GM18508 (cell line): ENCODE results near the gene ZHX3.

Experiments
- ATAC-seq: cut with Tn5 transposase; IDR thresholded peaks from one replicate; pipeline ENCODE4 v1.9.1; 2021; ENCODE audit warnings: moderate number of reproducible peaks; ENCODE audit not compliant: insufficient read depth, unreplicated experiment

ZHX3 gene

DNA sequence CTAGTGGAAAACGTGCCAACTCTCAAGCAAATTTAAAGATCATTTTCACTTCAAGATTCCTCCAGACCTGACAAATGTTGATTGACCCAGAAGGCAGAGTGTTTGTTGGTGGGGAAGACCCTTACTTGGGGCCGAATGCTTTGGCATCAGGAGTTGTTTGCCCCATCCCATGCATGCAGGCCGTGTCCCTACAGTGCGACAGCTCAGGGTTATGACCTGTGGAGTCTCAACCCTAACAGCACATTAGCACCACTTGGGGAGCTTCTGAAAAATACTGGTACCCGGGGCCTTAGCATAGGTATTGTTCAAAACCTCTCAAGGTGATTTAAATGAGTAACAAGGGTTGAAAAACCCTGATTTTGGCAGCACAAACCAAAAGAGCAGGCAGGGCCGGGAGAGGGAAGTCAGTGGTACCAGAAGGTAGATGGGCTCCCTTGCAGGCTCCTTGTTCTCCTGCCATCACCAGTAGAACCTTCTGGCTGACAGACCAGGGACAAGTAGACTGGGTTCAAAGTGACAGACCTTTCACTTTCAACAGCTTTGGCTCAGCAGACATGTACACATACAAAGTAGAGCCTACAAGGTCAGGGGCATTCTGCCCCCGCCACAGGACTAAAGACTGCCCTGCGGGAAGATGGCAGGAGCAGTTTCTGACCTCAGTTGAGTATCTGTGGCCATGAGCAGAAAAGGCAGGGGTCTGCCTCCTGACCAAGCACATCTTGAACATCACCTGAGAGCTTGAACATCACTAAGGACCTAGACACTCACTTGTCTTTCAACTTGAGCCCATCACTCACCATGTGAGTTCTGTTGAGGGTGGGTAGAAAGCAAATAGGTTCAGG is 140.6 kb downstream of the ZHX3 start:
- ATAC-seq, result no peak

DNA sequence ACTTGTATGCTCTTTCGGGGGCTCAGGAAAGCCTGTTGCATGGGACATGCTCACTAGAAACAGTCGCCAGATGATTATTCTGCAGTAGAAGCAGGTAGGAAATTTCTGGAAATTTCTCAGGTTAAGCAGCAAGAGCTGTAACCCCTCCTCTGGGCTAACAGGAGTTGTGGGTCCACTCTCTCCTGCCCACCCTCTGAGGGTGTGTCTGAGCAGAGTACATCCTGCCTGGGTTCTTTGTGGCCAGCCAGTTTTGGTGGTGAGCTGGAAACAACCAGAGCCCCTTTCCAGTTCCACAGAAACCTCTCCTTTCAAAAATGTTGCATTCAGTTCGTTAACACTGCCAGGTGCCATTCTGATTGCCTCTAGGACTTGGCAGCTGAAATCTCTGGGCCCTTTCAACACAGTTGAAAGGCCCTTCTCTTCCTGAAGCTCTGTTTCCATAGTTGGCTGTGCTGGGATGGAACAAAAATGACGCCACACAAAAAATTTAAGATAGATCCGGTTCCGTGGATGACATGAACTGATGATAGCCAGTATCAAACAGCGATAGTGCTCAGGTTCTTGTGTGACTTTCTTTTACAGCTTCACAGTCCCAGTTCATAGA is 141.7 kb downstream of the ZHX3 start:
- ATAC-seq, result no peak

DNA sequence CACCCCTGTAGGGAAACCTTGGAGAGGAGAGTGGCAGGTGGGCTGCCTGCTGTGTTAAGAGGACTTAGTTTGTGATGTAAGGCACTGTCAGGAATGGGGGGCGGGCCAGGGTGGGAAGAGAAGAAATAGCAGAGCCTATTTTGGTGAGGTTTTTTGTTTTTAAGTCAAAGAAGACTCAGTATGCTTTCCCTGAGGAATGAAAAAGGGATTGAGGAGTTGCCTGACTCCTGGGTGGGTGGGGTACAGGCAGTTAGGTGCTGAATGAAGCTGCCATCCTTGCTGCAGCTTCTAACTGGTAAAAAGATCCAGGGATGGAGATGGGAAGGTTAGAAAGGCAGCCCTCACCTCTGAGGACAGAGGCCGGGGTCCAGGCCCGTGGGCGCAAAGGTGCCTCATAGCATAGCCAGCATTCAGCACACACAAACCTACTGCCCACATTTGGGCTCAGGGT is 142.3 kb downstream of the ZHX3 start:
- ATAC-seq, result no peak

DNA sequence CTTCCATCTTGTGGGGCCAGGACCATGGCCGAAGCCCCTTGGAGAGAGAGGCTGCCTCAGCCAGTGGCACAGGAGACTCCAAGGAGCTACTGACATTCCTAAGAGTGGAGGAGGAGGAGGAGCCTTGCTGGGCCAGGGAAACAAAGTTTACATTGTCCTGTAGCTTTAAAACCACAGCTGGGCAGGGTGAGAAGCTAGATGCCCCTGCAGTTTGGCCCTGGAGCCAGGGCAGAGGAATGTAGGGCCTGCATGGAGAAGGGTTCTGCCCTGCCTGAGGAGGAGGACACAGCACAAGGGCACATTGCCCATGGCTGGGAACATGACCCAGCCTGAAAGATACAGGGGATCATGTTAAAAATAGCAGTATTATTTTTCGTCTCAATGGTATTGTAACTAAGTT is 142.7 kb downstream of the ZHX3 start:
- no peak for ATAC-seq

DNA sequence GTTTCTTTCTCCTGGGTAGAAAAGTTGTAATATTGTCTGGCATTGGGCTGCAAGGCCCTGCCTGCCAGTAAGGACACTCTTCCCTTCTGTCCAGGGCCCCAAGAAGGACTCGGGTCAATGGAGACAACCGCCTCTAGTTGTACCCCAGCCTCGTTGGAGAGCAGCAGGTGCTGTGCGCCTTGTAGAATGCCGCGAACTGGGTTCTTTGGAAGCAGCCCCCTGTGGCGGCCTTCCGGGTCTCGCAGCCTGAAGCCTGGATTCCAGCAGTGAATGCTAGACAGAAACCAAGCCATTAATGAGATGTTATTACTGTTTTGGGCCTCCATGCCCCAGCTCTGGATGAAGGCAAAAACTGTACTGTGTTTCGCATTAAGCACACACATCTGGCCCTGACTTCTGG is 143.2 kb downstream of the ZHX3 start:
- no peak for ATAC-seq

DNA sequence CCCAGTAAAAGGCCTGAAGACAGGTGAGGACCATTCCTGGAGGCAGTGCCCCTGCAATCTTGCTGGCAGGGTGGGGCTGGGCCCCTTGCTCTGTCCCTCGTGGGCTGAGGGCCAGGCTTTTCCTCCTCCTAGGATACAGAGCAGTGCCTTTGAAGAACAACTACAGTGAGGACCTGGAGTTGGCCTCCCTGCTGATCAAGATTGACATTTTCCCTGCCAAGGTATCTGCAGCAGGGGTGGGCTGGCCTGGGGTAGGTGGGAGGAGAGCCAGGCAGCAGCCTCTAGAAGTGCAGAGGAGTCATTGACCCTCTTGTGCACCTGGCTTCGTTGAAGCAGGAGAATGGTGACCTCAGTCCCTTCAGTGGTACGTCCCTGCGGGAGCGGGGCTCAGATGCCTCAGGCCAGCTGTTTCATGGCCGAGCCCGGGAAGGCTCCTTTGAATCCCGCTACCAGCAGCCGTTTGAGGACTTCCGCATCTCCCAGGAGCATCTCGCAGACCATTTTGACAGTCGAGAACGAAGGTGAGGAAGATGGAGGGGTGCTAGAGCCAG is 143.7 kb downstream of the ZHX3 start:
- no peak for ATAC-seq

DNA sequence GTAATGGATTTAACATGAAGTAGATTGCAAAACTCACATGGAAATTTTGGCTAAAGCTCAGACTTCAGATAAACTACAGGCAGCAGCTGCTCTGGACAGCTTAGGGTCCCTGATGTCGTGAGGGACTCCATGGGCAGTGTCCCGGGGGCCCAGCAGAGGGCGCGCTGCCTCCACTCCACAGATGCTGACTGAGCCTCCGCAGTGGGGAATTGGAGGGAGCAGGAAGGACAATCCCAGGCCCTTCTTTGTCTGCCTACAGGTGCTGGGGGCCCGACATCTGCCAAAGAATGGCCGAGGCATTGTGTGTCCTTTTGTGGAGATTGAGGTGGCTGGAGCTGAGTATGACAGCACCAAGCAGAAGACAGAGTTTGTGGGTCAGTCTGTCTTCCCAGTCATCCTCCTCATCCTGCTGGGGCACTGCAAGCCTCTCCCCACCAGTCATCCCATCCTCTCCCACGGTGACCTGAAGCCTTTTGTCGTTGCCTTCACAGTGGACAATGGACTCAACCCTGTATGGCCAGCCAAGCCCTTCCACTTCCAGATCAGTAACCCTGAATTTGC is 144.3 kb downstream of the ZHX3 start:
- no peak for ATAC-seq

DNA sequence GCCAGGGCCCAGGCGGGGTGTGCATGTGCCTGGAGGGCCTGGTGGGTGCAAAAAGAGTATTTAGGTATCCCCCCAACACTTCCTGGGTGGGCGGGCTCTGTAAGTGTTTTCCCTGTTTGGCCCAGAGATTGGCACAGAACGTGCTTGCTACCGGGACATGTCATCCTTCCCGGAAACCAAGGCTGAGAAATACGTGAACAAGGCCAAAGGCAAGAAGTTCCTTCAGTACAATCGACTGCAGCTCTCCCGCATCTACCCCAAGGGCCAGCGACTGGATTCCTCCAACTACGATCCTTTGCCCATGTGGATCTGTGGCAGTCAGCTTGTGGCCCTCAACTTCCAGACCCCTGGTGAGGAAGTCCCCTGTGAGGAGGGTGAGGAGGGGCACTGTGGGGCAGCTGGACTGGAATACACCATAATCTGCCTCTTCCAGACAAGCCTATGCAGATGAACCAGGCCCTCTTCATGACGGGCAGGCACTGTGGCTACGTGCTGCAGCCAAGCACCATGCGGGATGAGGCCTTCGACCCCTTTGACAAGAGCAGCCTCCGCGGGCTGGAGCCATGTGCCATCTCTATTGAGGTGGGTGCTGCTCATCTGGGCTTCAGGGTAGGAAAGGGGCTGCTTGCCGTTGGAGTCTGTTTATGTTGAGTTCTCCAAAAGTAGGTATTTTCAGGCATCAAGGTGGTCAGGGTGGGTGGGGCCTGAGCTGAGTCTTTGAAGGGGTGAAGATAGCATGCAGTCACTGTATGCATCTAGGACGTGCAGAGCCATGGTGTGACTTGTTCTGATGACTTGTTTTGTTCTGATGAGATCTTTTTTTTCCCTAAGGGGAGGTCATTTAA is 145.0 kb downstream of the ZHX3 start:
- no peak for ATAC-seq

DNA sequence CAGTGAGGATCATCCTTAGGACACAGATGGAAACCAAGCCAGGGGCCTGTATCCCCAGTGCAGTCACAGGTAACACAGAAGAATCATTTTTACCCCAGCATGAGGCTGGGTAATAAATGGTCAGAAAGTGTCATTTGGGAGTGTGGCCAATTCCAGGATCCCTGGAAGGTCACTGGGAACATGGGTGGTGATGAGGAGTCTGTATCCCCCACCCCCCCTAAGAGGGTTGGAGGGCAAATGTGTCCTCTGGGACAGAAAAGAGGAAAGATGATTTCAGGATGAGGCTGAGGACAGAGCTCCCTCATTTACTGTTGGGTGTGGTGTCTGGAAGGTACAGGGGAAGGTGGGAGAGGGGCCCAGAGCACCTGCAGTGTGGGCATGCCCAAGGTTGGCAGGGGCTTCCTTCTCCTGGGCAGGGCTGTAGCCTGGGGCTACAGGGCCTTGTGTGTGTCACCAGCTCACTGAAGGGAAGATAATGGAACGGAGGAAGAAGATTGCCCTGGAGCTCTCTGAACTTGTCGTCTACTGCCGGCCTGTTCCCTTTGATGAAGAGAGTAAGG is 145.7 kb downstream of the ZHX3 start:
- no peak for ATAC-seq

DNA sequence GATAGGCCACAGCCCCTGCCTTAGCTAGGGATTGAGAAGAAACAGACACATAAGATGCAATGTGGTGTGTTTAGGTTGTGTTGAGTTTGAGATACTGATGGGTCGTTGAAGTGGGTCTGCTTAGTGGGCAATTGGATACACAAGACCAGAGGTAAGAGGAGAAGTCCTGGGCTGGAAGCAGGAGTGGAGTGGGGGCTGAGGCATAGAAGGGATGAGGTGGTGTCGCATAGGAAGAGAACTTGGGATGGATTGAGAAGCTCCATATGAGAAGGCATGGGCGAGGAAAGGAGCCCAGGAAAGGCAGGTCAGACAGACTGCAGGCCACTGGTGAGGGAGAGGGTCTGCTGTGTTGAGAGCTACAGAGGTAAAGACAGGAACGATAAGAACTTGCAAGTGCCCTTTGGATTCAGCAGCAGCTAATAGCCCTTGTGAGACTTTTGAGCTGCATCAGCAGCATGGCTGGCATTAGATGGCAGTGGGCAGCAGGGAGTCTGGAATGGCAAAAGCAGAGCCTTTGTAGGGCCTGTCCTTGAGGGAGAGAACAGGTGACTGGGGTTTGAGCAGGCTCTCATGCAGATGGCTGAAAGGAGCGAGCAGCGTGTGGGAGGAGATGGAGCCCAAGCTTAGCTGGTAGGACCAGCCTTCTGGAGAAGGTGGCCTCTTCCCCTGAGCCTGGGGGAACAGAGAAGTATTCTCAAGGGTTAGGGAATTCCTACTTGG is 147.0 kb downstream of the ZHX3 start:
- no peak for ATAC-seq

DNA sequence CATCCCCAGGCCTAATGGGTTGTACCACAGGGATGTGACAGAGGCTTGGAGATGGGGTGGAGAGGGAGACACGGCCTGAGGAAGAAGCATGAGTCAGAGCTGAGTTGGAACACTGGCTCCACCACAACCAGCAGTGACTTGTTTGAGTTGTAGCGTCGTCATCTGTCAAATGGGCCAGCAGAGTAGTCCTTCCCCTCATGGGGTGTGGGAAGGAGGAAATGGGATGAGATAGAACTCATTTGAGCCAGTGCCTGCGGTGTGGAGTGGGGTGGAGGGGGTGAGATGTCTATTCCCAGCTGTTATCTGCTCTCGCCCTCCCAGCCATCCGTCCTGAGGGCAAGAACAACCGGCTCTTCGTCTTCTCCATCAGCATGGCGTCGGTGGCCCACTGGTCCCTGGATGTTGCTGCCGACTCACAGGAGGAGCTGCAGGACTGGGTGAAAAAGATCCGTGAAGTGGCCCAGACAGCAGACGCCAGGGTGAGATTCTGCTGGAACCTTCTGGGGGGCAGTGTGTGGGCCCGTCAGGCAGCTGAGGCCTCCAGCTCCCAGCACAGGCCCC is 147.7 kb downstream of the ZHX3 start:
- no peak for ATAC-seq

DNA sequence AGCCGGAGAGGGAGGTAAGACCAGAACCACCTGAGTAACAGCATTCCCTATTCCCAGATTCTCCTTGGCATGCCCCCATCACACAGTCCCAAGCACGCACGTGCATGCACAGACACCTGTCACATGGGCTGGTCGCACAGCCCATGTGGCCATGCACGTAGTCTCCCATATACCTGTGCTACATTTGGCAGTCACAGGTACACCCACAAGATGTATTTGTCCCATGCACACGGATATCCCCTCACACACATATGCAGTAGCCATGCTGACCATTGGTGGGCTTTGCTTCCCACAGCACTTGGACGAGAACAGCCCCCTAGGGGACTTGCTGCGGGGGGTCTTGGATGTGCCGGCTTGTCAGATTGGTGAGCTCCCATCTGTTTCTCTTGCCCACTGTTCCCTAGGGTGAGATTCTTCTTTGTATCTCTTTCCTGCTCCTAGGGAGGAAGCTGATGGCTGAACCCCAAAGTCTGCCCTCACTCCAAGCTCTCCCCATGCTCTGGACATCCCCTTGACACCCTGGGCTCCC is 148.3 kb downstream of the ZHX3 start:
- no peak for ATAC-seq

DNA sequence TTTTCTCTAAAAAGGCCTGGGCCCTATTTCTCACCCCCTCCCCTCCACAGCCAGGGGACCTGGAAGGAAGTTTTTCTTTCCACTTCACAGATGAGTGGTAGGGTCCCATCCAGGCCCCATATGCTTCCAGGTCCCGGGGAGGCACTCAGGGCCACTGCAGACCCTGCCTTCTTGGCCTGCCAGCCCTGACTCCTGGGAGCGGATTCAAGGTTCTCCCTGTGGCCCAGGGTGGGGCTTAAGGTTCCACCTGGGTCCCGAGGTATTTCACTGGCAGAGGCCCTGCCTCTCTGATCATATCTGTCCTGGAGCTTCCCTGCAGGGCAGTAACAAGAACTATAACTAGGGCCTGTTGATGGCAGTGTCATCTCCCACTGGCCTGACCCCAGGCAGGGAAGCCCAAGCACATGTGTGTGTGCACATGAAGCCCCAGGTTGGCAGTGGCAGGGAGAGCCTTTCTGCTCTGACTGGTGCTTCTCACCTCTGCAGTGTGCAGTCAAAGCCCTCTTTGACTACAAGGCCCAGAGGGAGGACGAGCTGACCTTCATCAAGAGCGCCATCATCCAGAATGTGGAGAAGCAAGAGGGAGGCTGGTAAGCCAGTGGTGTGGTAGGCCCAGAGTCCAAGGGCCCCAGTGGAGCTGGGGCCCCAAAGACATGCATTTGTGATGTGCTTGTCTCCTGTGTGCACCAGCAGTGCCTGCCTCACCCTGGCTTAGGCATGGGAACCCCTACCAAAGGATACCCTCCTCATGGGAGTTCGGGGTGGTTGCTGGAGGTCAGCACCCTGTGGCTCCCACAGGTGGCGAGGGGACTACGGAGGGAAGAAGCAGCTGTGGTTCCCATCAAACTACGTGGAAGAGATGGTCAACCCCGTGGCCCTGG is 149.0 kb downstream of the ZHX3 start:
- ATAC-seq, result no peak

DNA sequence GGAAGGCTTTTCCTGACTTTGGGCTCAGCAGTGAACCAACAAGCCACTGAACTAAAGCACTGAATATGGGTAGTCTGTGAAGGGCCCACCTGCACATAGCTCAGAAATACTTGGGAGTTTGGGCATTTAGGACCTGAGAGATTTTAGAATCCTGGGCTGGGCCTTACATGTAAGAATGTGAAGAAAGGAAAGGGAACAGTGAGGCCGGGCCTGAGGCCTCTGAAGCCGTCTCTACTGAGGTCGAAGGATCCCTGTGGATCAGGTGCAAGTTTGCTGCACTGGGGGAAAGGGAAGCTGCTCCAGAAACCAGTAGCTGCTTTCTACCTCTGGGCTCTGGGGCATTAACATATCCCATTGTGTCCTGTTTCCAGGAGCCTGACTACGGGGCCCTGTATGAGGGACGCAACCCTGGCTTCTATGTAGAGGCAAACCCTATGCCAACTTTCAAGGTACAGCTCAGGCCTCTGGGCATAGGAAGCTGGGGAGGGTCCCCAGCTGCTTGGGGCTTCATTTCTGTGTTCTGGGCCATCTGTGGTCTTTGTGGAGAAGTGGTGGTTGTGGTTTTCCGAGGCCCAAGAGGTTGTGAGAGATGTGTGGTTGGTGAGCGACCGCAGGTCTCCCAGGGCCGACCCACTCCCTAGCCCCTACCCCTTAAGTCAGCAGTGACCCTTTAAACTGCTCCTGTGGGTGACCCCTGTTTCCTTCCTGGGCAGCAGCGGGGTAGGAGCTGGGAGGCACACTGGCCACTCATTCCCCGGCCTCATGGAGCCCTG is 149.9 kb downstream of the ZHX3 start:
- ATAC-seq, result no peak

DNA sequence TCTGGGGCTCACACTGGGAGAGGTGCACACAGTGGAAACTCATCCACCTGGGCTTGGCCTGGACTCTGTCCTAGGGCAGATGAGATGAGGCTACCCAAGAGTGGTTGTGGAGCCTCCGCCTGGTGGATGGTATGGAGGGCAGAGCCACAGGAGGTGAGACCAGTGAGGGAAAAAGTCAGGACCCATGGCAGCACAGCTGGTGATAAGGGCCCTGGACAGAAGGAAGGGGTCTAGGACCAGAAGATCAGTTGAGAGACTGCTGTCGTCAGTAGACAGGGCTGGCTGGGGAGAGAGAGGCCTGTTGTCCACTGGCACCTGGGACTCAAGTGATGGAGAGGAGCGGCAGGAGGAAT is 150.4 kb downstream of the ZHX3 start:
- no peak for ATAC-seq

DNA sequence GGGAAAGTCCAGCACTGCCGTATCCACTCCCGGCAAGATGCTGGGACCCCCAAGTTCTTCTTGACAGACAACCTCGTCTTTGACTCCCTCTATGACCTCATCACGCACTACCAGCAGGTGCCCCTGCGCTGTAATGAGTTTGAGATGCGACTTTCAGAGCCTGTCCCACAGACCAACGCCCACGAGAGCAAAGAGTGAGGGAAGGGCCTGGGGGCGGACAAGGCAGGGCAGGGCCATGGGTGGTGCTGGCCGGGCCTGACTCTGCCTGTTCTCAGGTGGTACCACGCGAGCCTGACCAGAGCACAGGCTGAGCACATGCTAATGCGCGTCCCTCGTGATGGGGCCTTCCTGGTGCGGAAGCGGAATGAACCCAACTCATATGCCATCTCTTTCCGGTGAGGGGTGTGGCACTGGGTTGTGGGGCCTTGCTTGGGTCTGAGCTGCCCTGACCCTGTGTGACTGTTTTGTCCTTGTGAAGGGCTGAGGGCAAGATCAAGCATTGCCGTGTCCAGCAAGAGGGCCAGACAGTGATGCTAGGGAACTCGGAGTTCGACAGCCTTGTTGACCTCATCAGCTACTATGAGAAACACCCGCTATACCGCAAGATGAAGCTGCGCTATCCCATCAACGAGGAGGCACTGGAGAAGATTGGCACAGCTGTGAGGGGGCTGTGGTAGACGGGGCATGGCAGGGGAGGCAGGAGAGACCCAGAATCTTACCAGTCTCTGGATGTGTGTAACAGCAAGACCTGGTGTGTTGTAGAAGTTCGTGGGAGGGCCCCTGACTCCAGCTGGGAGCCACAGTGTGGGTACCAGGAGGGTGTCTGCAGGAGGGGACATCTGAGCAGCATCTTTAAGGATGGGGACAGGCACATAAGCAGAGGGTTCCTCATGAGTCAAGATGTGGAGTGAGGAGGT is 151.1 kb downstream of the ZHX3 start:
- ATAC-seq, result no peak
